Stimulated activated CD4-positive, alpha-beta T cell treated with anti-CD3 and anti-CD28 coated beads, Interleukin-12 subunit alpha, Interleukin-12 subunit beta, amount 100 ng/mL, for 4 hours (primary cell): ENCODE measurements around the gene PDE9A.
A peak's percentile ranks its signal among the peaks of the same experiment; 100 is the strongest.

Source experiments
- DNase-seq: peaks from one replicate; pipeline ENCODE4 v3.0.0-alpha.2; 2020

The PDE9A gene

GRCh38 chr21:42673633-42674328, 20.4 kb downstream of the PDE9A start:
- no peak for DNase-seq

- no peak for DNase-seq
Observed at GRCh38 chr21:42674351-42674940, 21.0 kb downstream of the PDE9A start.

GRCh38 chr21:42675403-42675802, 22.0 kb downstream of the PDE9A start:
- DNase-seq, result no peak

- no peak for DNase-seq
Observed at GRCh38 chr21:42676808-42677207, 23.4 kb downstream of the PDE9A start.

- no peak for DNase-seq
Observed at GRCh38 chr21:42677339-42678321, 24.2 kb downstream of the PDE9A start.

GRCh38 chr21:42678618-42679295, 25.3 kb downstream of the PDE9A start:
- DNase-seq, result no peak

- DNase-seq, result no peak
Observed at GRCh38 chr21:42679319-42680057, 26.1 kb downstream of the PDE9A start.

- DNase-seq, result no peak
Observed at GRCh38 chr21:42680058-42680330, 26.6 kb downstream of the PDE9A start.

- DNase-seq, result no peak
Observed at GRCh38 chr21:42680429-42680828, 27.0 kb downstream of the PDE9A start.

GRCh38 chr21:42681296-42682206, 28.1 kb downstream of the PDE9A start:
- DNase-seq, result no peak

- DNase-seq, result no peak
Observed at GRCh38 chr21:42682661-42683210, 29.3 kb downstream of the PDE9A start.

- no peak for DNase-seq
Observed at GRCh38 chr21:42683371-42684108, 30.1 kb downstream of the PDE9A start.

GRCh38 chr21:42684109-42684916, 30.9 kb downstream of the PDE9A start:
- DNase-seq, result peak; percentile 40

- DNase-seq, result no peak
Observed at GRCh38 chr21:42685036-42685435, 31.6 kb downstream of the PDE9A start.

- DNase-seq, result no peak
Observed at GRCh38 chr21:42685954-42686500, 32.6 kb downstream of the PDE9A start.

GRCh38 chr21:42687796-42688195, 34.4 kb downstream of the PDE9A start:
- DNase-seq, result no peak

GRCh38 chr21:42688226-42688840, 34.9 kb downstream of the PDE9A start:
- no peak for DNase-seq

- no peak for DNase-seq
Observed at GRCh38 chr21:42688841-42689371, 35.5 kb downstream of the PDE9A start.
